HepG2 (cell line): Measurements from ENCODE around the gene CD300LF. TPM values are rescaled to one million over a fixed set of nuclear protein-coding genes. Genes with fewer than 3 reads are reported as not detected.

Source experiments
- ATRX ChIP-seq: sonication (generic); formaldehyde crosslinking; IDR thresholded peaks from 2 replicates; pipeline ENCODE4 v1.4.0; 2020; ENCODE audit warnings: missing genetic modification reagents, borderline replicate concordance
- CREM ChIP-seq, 2 experiments: sonication (generic) in 1 of 2; formaldehyde crosslinking in 1 of 2; IDR thresholded peaks; 2 replicates each; pipeline versions ENCODE4 v1.4.0 to v1.6.1; 2016 to 2020; ENCODE audit warnings: antibody characterized with exemption in 1 of 2, mild to moderate bottlenecking in 1 of 2, missing genetic modification reagents in 1 of 2
- DRAP1 ChIP-seq: IDR thresholded peaks from 2 replicates; pipeline ENCODE4 v1.6.1; 2016; ENCODE audit warnings: missing genetic modification reagents, missing compliant biosample characterization
- EED ChIP-seq: sonication (generic); formaldehyde crosslinking; IDR thresholded peaks from 2 replicates; pipeline ENCODE4 v1.5.0; 2020; ENCODE audit warnings: mild to moderate bottlenecking, missing genetic modification reagents
- HNRNPL ChIP-seq: fragments of 200-400 bp; formaldehyde crosslinking; IDR thresholded peaks from 2 replicates; pipeline ENCODE4 v1.6.1; 2017; ENCODE audit warnings: mild to moderate bottlenecking, low read depth, low read length
- KAT8 ChIP-seq: IDR thresholded peaks from 2 replicates; pipeline ENCODE4 v1.6.1; 2016; ENCODE audit warnings: missing genetic modification reagents, missing compliant biosample characterization
- KIAA2018 ChIP-seq: sonication (generic); formaldehyde crosslinking; IDR thresholded peaks from 2 replicates; pipeline ENCODE4 v1.5.0; 2020; ENCODE audit warnings: mild to moderate bottlenecking, missing genetic modification reagents, borderline replicate concordance
- PITX1 ChIP-seq: sonication (generic); formaldehyde crosslinking; IDR thresholded peaks from 2 replicates; pipeline ENCODE4 v1.5.1; 2020; ENCODE audit warnings: mild to moderate bottlenecking, missing genetic modification reagents
- POGK ChIP-seq: sonication (generic); formaldehyde crosslinking; conservative IDR thresholded peaks from 2 replicates; pipeline ENCODE4 v1.8.0; 2022; ENCODE audit warnings: mild to moderate bottlenecking, moderate library complexity, missing genetic modification reagents
- SNRNP70 ChIP-seq: fragments of 200-400 bp; formaldehyde crosslinking; IDR thresholded peaks from 2 replicates; pipeline ENCODE4 v1.6.1; 2017; ENCODE audit warnings: mild to moderate bottlenecking, low read depth, low read length, moderate library complexity
- SUZ12 ChIP-seq: fragments of 150-350 bp; IDR thresholded peaks from 2 replicates; pipeline ENCODE4 v1.6.1; 2014; ENCODE audit warnings: low read depth, low read length
- SYNCRIP ChIP-seq: fragments of 200-400 bp; formaldehyde crosslinking; IDR thresholded peaks from 2 replicates; pipeline ENCODE4 v1.6.1; 2018; ENCODE audit warnings: mild to moderate bottlenecking, low read depth, low read length; ENCODE audit not compliant: insufficient read depth
- TRIM22 ChIP-seq: fragments of 450-650 bp; IDR thresholded peaks from 2 replicates; pipeline ENCODE4 v1.6.1; 2017
- ZNF33A ChIP-seq: sonication (generic); formaldehyde crosslinking; IDR thresholded peaks from 2 replicates; pipeline ENCODE4 v1.5.1; 2020; ENCODE audit warnings: missing genetic modification reagents, mild to moderate bottlenecking, moderate library complexity, borderline replicate concordance
- ZNF512 ChIP-seq: sonication (generic); formaldehyde crosslinking; IDR thresholded peaks from 2 replicates; pipeline ENCODE4 v1.4.0; 2020; ENCODE audit warnings: mild to moderate bottlenecking, missing genetic modification reagents
- polyA plus RNA-seq, 8 experiments: library from polyadenylated mRNA; depleted of rRNA in 3 of 8; stranded (reverse) in 7 of 8; unstranded in 1 of 8; fragments of >200 nt; fragmentation: Illumina TruSeq in 4 of 8; extraction: Trizol in 4 of 8; gene quantifications; 2 replicates each; pipeline versions ENCODE4 v1.2.1 to v1.2.3, GENCODE V29; 2011 to 2016; ENCODE audit warnings: low read depth in 4 of 8, missing spikeins in 1 of 8, mixed read lengths in 1 of 8; ENCODE audit not compliant: insufficient read depth in 1 of 8
- total RNA-seq, 5 experiments: library from RNA; depleted of rRNA; stranded (reverse); fragments of >200 nt; fragmentation: Illumina TruSeq; extraction: Trizol; gene quantifications; 2 replicates each; pipeline ENCODE4 v1.2.3, GENCODE V29; 2016; ENCODE audit warnings: low read depth in 1 of 5

Gene CD300LF
- total and polyA plus RNA-seq, 2 of the 13 experiments (the other 11 are each of a cell fraction or from before 2014, with no cell fraction given): not detected

- TF ChIP-seq TRIM22 (no peak), PITX1 (CRISPR knock-in tag) (no peak), ATRX (CRISPR knock-in tag) (no peak), EED (CRISPR knock-in tag) (peak; percentile 52; the same call in 1 of the 2 replicates), ZNF33A (CRISPR knock-in tag) (no peak; the same call in 1 of the 2 replicates), SYNCRIP (no peak), HNRNPL (no peak), SNRNP70 (no peak), POGK (CRISPR knock-in tag) (peak; percentile 9; the same call in 1 of the 2 replicates), KIAA2018 (CRISPR knock-in tag) (no peak), DRAP1 (no peak), KAT8 (CRISPR knock-in tag) (no peak), ZNF512 (CRISPR knock-in tag) (no peak), CREM (IDR thresholded peaks at IDR 0.05) (no peak), CREM (CRISPR knock-in tag; IDR thresholded peaks at IDR 0.05) (no peak), SUZ12 (no peak)
Measured at GRCh38 chr17:74749279-74750038, 36.7 kb upstream of the CD300LF start (continued).
